GM23248 (cell line): ENCODE results near the gene GRK6. TPM values are rescaled to one million over a fixed set of nuclear protein-coding genes. Genes with fewer than 3 reads are reported as not detected.

Source experiments
- DNase-seq: peaks from one replicate; pipeline ENCODE4 v3.0.0-alpha.2; 2015
- H2AFZ ChIP-seq: fragments of 200-600 bp; sonication (generic); 2 replicates; pipeline ENCODE4 v1.6.1; 2016; ENCODE audit warnings: antibody characterized with exemption
- H3F3A ChIP-seq: fragments of 200-600 bp; sonication (generic); 2 replicates; pipeline ENCODE4 v1.6.1; 2016; ENCODE audit warnings: mild to moderate bottlenecking, antibody characterized with exemption, mixed run types; ENCODE audit not compliant: insufficient read depth
- H3K27ac ChIP-seq: fragments of 200-600 bp; sonication (generic); 2 replicates; pipeline ENCODE4 v1.5.1; 2016; ENCODE audit warnings: mild to moderate bottlenecking
- H3K27me3 ChIP-seq: fragments of 200-600 bp; sonication (generic); replicated peaks from 2 replicates; pipeline ENCODE4 v1.6.1; 2016; ENCODE audit warnings: mild to moderate bottlenecking; ENCODE audit not compliant: insufficient read depth
- H3K36me3 ChIP-seq: fragments of 200-600 bp; sonication (generic); 2 replicates; pipeline ENCODE4 v1.6.1; 2016; ENCODE audit warnings: low read depth, mild to moderate bottlenecking
- H3K4me1 ChIP-seq: fragments of 200-600 bp; sonication (generic); 2 replicates; pipeline ENCODE4 v1.6.1; 2016; ENCODE audit warnings: mild to moderate bottlenecking; ENCODE audit not compliant: insufficient read depth
- H3K4me2 ChIP-seq: fragments of 200-600 bp; sonication (generic); one replicate; pipeline ENCODE4 v1.6.1; 2016; ENCODE audit warnings: mild to moderate bottlenecking; ENCODE audit not compliant: unreplicated experiment
- H3K4me3 ChIP-seq: fragments of 200-600 bp; sonication (generic); 2 replicates; pipeline ENCODE4 v1.5.1; 2016; ENCODE audit warnings: mild to moderate bottlenecking
- H3K79me2 ChIP-seq: fragments of 200-600 bp; sonication (generic); 2 replicates; pipeline ENCODE4 v1.6.1; 2016; ENCODE audit warnings: mild to moderate bottlenecking; ENCODE audit not compliant: insufficient read depth
- H3K9ac ChIP-seq: fragments of 200-600 bp; sonication (generic); 2 replicates; pipeline ENCODE4 v1.6.1; 2016; ENCODE audit warnings: mild to moderate bottlenecking
- H3K9me2 ChIP-seq: fragments of 200-600 bp; sonication (generic); 2 replicates; pipeline ENCODE4 v1.6.1; 2016; ENCODE audit warnings: mixed run types, mild to moderate bottlenecking, moderate library complexity; ENCODE audit not compliant: insufficient read depth
- H3K9me3 ChIP-seq: fragments of 200-600 bp; sonication (generic); one replicate; pipeline ENCODE4 v1.6.1; 2017; ENCODE audit warnings: low read depth
- H4K20me1 ChIP-seq: fragments of 200-600 bp; sonication (generic); 2 replicates; pipeline ENCODE4 v1.6.0; 2016; ENCODE audit not compliant: insufficient read depth
- EZH2 ChIP-seq: fragments of 200-600 bp; sonication (generic); IDR thresholded peaks from 2 replicates; pipeline ENCODE4 v1.6.1; 2018; ENCODE audit warnings: antibody characterized with exemption, mild to moderate bottlenecking; ENCODE audit not compliant: insufficient read depth, poor library complexity, severe bottlenecking
- EZH2phosphoT487 ChIP-seq: fragments of 200-600 bp; sonication (generic); IDR thresholded peaks from 2 replicates; pipeline ENCODE4 v1.6.1; 2018; ENCODE audit warnings: antibody characterized with exemption, moderate library complexity, mild to moderate bottlenecking, low read depth; ENCODE audit not compliant: insufficient read depth
- WGBS, 2 experiments: methylation state at CpG; one replicate each; pipeline ENCODE4 v1.1.6; 2015 to 2017; ENCODE audit warnings: low lambda C conversion rate in 2 of 2, low coverage in 1 of 2; ENCODE audit errors: missing lambda C conversion rate in 2 of 2; 5-methylcytosine and 5-hydroxymethylcytosine counted together
- in situ Hi-C: fragments of 300-500 bp; cut with MboI; formaldehyde crosslinking; loops from 2 replicates; pipeline ENCODE4 v1.15.0; 2020
- polyA plus RNA-seq: library from polyadenylated mRNA; unstranded; fragments of >200 nt; fragmentation: Nextera tagmentation; extraction: Ambion mirVana; gene quantifications from 2 replicates; pipeline ENCODE4 v1.2.1, GENCODE V29; 2016
- total RNA-seq: library from RNA; depleted of rRNA; stranded (reverse); fragments of >200 nt; shearing (Covaris generic); gene quantifications from 2 replicates; pipeline ENCODE4 v1.2.3, GENCODE V29; 2014

Gene GRK6
- total and polyA plus RNA-seq, 2 experiments from 2014 or later: 7.7 to 30.4 TPM

DNA sequence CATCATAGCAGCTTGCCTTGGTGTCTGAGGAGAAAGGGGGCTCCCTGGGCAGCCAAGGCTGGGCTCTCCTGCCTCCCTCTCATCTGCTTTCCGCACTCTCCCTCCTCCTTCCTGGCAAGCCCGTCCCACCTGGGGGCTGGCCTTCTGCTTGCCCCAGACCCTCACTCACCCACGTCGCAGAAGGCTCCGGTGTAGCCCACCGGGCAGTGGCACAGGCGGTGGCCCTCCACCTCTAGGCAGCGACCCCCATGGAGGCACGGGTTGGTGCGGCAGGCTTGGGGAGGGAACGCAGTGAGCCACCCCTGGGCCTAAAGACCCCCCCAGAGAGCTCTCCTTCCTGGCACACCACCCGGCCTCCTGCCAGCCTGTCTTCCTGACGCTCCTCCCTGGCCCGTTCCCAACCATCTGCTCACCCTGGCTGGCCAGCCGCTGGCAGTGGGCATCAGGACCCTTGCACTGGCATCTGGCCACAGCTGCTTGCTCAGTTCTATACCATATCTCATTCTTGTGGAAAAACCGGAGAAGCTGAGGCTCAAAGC is 21.8 kb upstream of the GRK6 start:
- Histone ChIP-seq H3K79me2 (no peaks in the 10 kb centered on the region), H3K4me1 (no peaks in the 10 kb centered on the region), H3K4me2 (peak overlapping the region; percentile 76), H2AFZ (peak overlapping the region; percentile 77), H3K4me3 (peak overlapping the region; percentile 74), H3F3A (peaks cover 8% of the 10 kb centered on the region; the same call in 1 of the 2 replicates), H3K27me3 (peaks cover 34% of the 10 kb centered on the region), H3K27ac (no peak overlapping the region), H4K20me1 (no peaks in the 10 kb centered on the region), H3K36me3 (no peaks in the 10 kb centered on the region), H3K9ac (peak overlapping the region; percentile 45), H3K9me2 (no peaks in the 10 kb centered on the region), H3K9me3 (no peaks in the 10 kb centered on the region)
- no peak for DNase-seq
- WGBS, 2 experiments: 39 to 44% methylated on average over 11 to 16 of the region's 16 CpGs
- in situ Hi-C loops: no loop called here
- no peak for TF ChIP-seq EZH2
- TF ChIP-seq EZH2phosphoT487: no peak

DNA sequence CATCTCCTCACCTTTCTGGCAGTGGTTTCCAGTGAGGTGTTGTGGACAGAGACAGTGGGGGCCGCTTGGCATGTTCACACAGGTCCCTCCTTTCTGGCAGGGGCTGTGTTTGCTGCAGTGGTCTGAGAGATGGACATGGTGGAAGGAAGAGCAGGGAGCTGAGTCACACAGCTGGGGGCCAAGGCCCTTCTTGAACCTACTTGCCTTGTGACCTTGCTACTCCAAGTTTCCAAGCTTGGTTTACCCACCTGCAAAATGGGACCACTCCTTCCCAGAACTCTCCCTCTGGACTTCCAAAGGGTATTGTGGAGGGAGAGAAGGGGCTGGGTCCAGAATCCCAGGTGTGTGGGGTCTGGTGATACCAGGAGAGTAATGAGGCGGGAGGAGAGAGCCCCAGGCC is 21.2 kb upstream of the GRK6 start:
- DNase-seq: no peak
- no peak overlapping the region for H3K4me2 ChIP-seq
- in situ Hi-C loops: no loop called here
- peaks cover 8% of the 10 kb centered on the region; the same call in 1 of the 2 replicates for H3F3A ChIP-seq
- H3K27me3 ChIP-seq: peaks cover 28% of the 10 kb centered on the region
- no peaks in the 10 kb centered on the region for H3K4me1 ChIP-seq
- no peak overlapping the region for H3K4me3 ChIP-seq
- 86 to 94% methylated on average over 2 of the region's 2 CpGs for WGBS, 2 experiments
- H3K9me3 ChIP-seq: no peaks in the 10 kb centered on the region
- no peaks in the 10 kb centered on the region for H3K9me2 ChIP-seq
- H3K9ac ChIP-seq: no peak overlapping the region
- TF ChIP-seq EZH2 (no peak), EZH2phosphoT487 (no peak)
- no peaks in the 10 kb centered on the region for H3K36me3 ChIP-seq
- H3K27ac ChIP-seq: no peak overlapping the region
- no peaks in the 10 kb centered on the region for H4K20me1 ChIP-seq
- H2AFZ ChIP-seq: no peak overlapping the region
- no peaks in the 10 kb centered on the region for H3K79me2 ChIP-seq

DNA sequence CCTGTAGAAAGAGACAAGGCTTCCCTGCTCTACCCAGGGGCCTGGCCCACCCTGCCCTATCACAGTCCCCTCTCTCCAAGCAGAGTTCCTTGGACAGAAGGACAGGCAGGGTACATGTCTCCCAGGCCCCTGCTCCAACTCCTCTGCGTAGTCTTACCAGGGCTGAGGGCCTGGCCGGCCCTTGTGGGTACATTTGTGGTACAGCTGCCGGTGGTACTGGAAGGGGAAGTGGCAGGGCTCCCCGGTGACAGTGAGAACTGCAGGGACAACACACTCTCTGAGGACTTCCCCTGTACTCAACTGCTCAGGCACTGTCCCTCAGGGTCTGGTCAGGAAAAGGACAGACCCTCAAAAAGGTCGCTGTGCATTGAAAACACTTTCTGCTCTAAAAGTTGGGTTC is 20.7 kb upstream of the GRK6 start:
- no peak for DNase-seq
- WGBS, 2 experiments: 85 to 90% methylated on average over 5 of the region's 5 CpGs
- no peaks in the 10 kb centered on the region for H3K79me2 ChIP-seq
- no peaks in the 10 kb centered on the region for H3K36me3 ChIP-seq
- no peak overlapping the region for H3K9ac ChIP-seq
- no peak overlapping the region for H3K4me3 ChIP-seq
- H2AFZ ChIP-seq: no peak overlapping the region
- H3K9me2 ChIP-seq: no peaks in the 10 kb centered on the region
- H3K4me1 ChIP-seq: no peaks in the 10 kb centered on the region
- no peak overlapping the region for H3K27ac ChIP-seq
- H4K20me1 ChIP-seq: no peaks in the 10 kb centered on the region
- TF ChIP-seq EZH2phosphoT487: no peak
- TF ChIP-seq EZH2: no peak
- H3K27me3 ChIP-seq: peaks cover 23% of the 10 kb centered on the region
- peaks cover 8% of the 10 kb centered on the region; the same call in 1 of the 2 replicates for H3F3A ChIP-seq
- in situ Hi-C loops: no loop called here
- no peak overlapping the region for H3K4me2 ChIP-seq
- no peaks in the 10 kb centered on the region for H3K9me3 ChIP-seq

DNA sequence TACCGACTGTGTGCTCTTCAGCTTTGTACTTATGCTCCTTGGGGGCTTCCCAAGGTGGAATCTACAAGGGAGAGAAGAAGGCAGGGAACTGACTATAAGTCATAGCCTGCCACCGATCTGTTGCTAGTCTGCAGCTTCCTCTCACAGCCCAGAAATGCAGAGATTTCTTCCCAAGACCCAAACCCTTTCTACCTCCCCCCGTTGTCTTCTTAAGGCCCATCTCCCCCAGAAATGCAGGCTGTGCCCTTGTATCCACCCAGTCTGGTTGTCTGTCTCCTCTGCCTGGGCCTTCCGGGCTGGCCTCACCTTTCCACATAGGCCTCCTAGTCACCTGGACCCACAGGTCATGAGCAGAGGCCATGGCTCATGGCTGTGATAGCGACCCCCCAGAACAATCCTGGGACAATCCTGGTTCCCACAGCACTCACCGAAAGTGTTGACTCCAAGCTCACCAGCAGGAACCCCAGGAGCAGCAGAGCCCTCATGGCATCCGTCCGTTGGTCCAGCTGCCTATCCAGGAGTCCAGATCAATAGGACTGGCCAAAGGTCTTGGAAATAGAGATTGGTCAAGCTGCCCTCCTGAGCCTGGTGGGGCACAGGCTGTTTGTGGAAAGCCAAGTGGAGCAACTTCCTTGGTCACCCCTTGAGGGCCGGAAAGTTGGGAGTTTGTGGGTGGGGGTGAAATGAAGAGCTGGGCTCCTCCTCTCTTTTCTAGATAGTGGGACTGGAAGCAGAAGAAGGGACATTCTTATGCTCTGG is 17.3 kb upstream of the GRK6 start, which contains the start of gene F12:
F12 (minus strand) TSS at position 522 of the 759 bp plus-strand sequence; CDS start at position 485, 37 bp downstream.
- Histone ChIP-seq H3K27ac (no peak within 1 kb of the TSS), H3K79me2 (no peaks in the 10 kb centered on the region), H3F3A (no peaks in the 10 kb centered on the region), H3K4me1 (no peaks in the 10 kb centered on the region), H3K36me3 (no peaks in the 10 kb centered on the region), H3K4me2 (no peak within 1 kb of the TSS), H3K9ac (no peak within 1 kb of the TSS), H3K27me3 (no peaks in the 10 kb centered on the region; the same call in 1 of the 2 replicates), H3K4me3 (no peak within 1 kb of the TSS), H2AFZ (no peak within 1 kb of the TSS), H4K20me1 (no peaks in the 10 kb centered on the region), H3K9me3 (no peaks in the 10 kb centered on the region), H3K9me2 (no peaks in the 10 kb centered on the region)
- in situ Hi-C loops: no loop called here
- 76% methylated on average over 9 of the region's 9 CpGs for WGBS, 2 experiments
- TF ChIP-seq EZH2phosphoT487 (no peak), EZH2 (no peak)
- no peak for DNase-seq
